WTC11 (cell line): ENCODE data around the gene SYNPO. TPM values are rescaled to one million over a fixed set of nuclear protein-coding genes. Genes with fewer than 3 reads are reported as not detected.

Experiments
- EMX1 ChIP-seq: fragments of 250-450 bp; sonication (Bioruptor Pico); IDR thresholded peaks from 2 replicates; pipeline ENCODE4 v1.8.0; 2021; ENCODE audit warnings: mild to moderate bottlenecking
- GRHL2 ChIP-seq: fragments of 250-450 bp; sonication (Bioruptor Pico); IDR thresholded peaks from 2 replicates; pipeline ENCODE4 v1.8.0; 2022; ENCODE audit warnings: mild to moderate bottlenecking, moderate library complexity; ENCODE audit not compliant: insufficient replicate concordance, severe bottlenecking
- JAZF1 ChIP-seq: fragments of 250-450 bp; sonication (Bioruptor Pico); IDR thresholded peaks from 2 replicates; pipeline ENCODE4 v1.9.0; 2021; ENCODE audit warnings: moderate library complexity, mild to moderate bottlenecking, inconsistent platforms
- MXD4 ChIP-seq: fragments of 250-450 bp; sonication (Bioruptor Pico); IDR thresholded peaks from 2 replicates; pipeline ENCODE4 v1.8.0; 2021; ENCODE audit warnings: mild to moderate bottlenecking, moderate library complexity, borderline replicate concordance
- RELA ChIP-seq: sonication (generic); formaldehyde crosslinking; IDR thresholded peaks from 2 replicates; pipeline ENCODE4 v1.8.1; 2022; ENCODE audit warnings: missing genetic modification reagents, mild to moderate bottlenecking, borderline replicate concordance
- RORB ChIP-seq: fragments of 250-450 bp; sonication (Bioruptor Pico); IDR thresholded peaks from 2 replicates; pipeline ENCODE4 v1.9.0; 2021; ENCODE audit warnings: mild to moderate bottlenecking
- TEAD1 ChIP-seq: sonication (generic); formaldehyde crosslinking; IDR thresholded peaks from 2 replicates; pipeline ENCODE4 v1.8.0; 2022; ENCODE audit warnings: mild to moderate bottlenecking, missing genetic modification reagents
- ZNF138 ChIP-seq: sonication (generic); formaldehyde crosslinking; conservative IDR thresholded peaks from 2 replicates; pipeline ENCODE4 v1.8.1; 2022; ENCODE audit warnings: mild to moderate bottlenecking, moderate library complexity, missing genetic modification reagents
- ZNF219 ChIP-seq: sonication (generic); formaldehyde crosslinking; IDR thresholded peaks from 2 replicates; pipeline ENCODE4 v1.8.0; 2023; ENCODE audit warnings: missing genetic modification reagents, mild to moderate bottlenecking, borderline replicate concordance
- ZNF232 ChIP-seq: sonication (generic); formaldehyde crosslinking; IDR thresholded peaks from 2 replicates; pipeline ENCODE4 v1.8.0; 2022; ENCODE audit warnings: mild to moderate bottlenecking, missing genetic modification reagents
- ZNF423 ChIP-seq: fragments of 250-450 bp; sonication (Bioruptor Pico); IDR thresholded peaks from 2 replicates; pipeline ENCODE4 v2.1.2; 2022; ENCODE audit warnings: mild to moderate bottlenecking, moderate library complexity
- total RNA-seq: library from RNA; stranded (reverse); gene quantifications from 3 replicates; pipeline ENCODE4 v1.2.3, GENCODE V29; 2021
- TF ChIP-seq, protein P1 (sequence below): sonication (generic); formaldehyde crosslinking; IDR thresholded peaks from 2 replicates; pipeline ENCODE4 v1.8.0; 2023; ENCODE audit warnings: mild to moderate bottlenecking, missing genetic modification reagents
- TF ChIP-seq, protein P2 (sequence below): sonication (generic); formaldehyde crosslinking; IDR thresholded peaks from 2 replicates; pipeline ENCODE4 v1.8.1; 2022; ENCODE audit warnings: low read depth, mild to moderate bottlenecking, moderate library complexity, missing genetic modification reagents, borderline replicate concordance
- TF ChIP-seq, protein P3 (sequence below): sonication (generic); formaldehyde crosslinking; IDR thresholded peaks from 2 replicates; pipeline ENCODE4 v1.8.1; 2023; ENCODE audit warnings: mild to moderate bottlenecking, missing genetic modification reagents, moderate library complexity
- TF ChIP-seq, protein P4 (sequence below): fragments of 250-450 bp; sonication (Bioruptor Pico); IDR thresholded peaks from 2 replicates; pipeline ENCODE4 v2.1.2; 2022; ENCODE audit warnings: mild to moderate bottlenecking, moderate library complexity
- TF ChIP-seq, protein P5 (sequence below): sonication (generic); formaldehyde crosslinking; IDR thresholded peaks from 2 replicates; pipeline ENCODE4 v1.8.1; 2023; ENCODE audit warnings: mild to moderate bottlenecking, missing genetic modification reagents, borderline replicate concordance
- TF ChIP-seq, protein P6 (sequence below): fragments of 250-450 bp; sonication (Bioruptor Pico); conservative IDR thresholded peaks from 2 replicates; pipeline ENCODE4 v1.9.0; 2021; ENCODE audit warnings: mild to moderate bottlenecking
- TF ChIP-seq, protein P7 (sequence below): sonication (generic); formaldehyde crosslinking; conservative IDR thresholded peaks from 2 replicates; pipeline ENCODE4 v1.8.1; 2023; ENCODE audit warnings: mild to moderate bottlenecking, low read depth, missing genetic modification reagents, moderate library complexity

SYNPO gene
- total RNA-seq, 1 experiment from 2014 or later, result 2.1 TPM

DNA sequence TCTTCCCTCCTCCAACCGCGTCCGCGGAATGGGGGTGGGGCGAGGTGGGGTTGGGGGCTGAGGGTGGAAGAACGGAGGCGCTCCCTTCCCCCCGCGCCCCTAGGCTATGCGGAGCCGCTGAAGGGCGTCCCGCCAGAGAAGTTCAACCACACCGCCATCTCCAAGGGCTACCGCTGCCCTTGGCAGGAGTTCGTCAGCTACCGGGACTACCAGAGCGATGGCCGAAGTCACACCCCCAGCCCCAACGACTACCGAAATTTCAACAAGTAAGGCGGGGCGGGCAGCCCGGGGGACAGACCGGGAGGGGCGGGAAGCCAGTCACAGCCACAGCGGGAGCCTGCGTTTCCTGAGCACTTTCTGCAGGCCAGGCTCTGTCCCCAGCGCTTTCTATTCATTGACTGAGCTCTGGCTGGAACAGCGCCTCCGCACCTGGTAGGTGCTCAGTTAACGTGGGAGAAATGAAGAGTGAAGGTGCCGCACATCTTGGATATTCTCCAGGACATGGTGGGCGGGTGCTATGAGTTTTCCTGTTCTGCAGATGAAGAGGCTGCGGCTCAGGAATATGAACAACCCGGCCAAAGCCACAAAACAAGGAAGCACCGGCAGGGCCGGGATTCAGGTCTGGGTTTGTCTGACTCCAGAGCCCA, 31.9 kb downstream of the SYNPO start (continued):
- TF ChIP-seq, protein P1, sequence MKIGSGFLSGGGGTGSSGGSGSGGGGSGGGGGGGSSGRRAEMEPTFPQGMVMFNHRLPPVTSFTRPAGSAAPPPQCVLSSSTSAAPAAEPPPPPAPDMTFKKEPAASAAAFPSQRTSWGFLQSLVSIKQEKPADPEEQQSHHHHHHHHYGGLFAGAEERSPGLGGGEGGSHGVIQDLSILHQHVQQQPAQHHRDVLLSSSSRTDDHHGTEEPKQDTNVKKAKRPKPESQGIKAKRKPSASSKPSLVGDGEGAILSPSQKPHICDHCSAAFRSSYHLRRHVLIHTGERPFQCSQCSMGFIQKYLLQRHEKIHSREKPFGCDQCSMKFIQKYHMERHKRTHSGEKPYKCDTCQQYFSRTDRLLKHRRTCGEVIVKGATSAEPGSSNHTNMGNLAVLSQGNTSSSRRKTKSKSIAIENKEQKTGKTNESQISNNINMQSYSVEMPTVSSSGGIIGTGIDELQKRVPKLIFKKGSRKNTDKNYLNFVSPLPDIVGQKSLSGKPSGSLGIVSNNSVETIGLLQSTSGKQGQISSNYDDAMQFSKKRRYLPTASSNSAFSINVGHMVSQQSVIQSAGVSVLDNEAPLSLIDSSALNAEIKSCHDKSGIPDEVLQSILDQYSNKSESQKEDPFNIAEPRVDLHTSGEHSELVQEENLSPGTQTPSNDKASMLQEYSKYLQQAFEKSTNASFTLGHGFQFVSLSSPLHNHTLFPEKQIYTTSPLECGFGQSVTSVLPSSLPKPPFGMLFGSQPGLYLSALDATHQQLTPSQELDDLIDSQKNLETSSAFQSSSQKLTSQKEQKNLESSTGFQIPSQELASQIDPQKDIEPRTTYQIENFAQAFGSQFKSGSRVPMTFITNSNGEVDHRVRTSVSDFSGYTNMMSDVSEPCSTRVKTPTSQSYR (CRISPR knock-in tag), result peak; percentile 20; the same call in 1 of the 2 replicates
- TF ChIP-seq, protein P2, sequence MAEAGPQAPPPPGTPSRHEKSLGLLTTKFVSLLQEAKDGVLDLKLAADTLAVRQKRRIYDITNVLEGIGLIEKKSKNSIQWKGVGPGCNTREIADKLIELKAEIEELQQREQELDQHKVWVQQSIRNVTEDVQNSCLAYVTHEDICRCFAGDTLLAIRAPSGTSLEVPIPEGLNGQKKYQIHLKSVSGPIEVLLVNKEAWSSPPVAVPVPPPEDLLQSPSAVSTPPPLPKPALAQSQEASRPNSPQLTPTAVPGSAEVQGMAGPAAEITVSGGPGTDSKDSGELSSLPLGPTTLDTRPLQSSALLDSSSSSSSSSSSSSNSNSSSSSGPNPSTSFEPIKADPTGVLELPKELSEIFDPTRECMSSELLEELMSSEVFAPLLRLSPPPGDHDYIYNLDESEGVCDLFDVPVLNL (CRISPR knock-in tag), result no peak
- TF ChIP-seq MXD4 (CRISPR knock-in tag) (no peak), ZNF423 (CRISPR knock-in tag) (no peak; the same call in 1 of the 2 replicates), EMX1 (0 out of 2 replicates have a peak, but pooled peaks have one; percentile 54), RORB (CRISPR knock-in tag) (no peak), ZNF219 (CRISPR knock-in tag) (no peak), RELA (CRISPR knock-in tag) (no peak), JAZF1 (no peak), ZNF232 (CRISPR knock-in tag) (no peak), TEAD1 (CRISPR knock-in tag) (no peak), GRHL2 (CRISPR knock-in tag) (no peak), ZNF138 (CRISPR knock-in tag) (no peak)
- TF ChIP-seq, protein P3, sequence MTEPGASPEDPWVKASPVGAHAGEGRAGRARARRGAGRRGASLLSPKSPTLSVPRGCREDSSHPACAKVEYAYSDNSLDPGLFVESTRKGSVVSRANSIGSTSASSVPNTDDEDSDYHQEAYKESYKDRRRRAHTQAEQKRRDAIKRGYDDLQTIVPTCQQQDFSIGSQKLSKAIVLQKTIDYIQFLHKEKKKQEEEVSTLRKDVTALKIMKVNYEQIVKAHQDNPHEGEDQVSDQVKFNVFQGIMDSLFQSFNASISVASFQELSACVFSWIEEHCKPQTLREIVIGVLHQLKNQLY (CRISPR knock-in tag), result no peak
- TF ChIP-seq, protein P4, sequence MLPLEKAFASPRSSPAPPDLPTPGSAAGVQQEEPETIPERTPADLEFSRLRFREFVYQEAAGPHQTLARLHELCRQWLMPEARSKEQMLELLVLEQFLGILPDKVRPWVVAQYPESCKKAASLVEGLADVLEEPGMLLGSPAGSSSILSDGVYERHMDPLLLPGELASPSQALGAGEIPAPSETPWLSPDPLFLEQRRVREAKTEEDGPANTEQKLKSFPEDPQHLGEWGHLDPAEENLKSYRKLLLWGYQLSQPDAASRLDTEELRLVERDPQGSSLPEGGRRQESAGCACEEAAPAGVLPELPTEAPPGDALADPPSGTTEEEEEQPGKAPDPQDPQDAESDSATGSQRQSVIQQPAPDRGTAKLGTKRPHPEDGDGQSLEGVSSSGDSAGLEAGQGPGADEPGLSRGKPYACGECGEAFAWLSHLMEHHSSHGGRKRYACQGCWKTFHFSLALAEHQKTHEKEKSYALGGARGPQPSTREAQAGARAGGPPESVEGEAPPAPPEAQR (CRISPR knock-in tag), result no peak
- TF ChIP-seq, protein P5, sequence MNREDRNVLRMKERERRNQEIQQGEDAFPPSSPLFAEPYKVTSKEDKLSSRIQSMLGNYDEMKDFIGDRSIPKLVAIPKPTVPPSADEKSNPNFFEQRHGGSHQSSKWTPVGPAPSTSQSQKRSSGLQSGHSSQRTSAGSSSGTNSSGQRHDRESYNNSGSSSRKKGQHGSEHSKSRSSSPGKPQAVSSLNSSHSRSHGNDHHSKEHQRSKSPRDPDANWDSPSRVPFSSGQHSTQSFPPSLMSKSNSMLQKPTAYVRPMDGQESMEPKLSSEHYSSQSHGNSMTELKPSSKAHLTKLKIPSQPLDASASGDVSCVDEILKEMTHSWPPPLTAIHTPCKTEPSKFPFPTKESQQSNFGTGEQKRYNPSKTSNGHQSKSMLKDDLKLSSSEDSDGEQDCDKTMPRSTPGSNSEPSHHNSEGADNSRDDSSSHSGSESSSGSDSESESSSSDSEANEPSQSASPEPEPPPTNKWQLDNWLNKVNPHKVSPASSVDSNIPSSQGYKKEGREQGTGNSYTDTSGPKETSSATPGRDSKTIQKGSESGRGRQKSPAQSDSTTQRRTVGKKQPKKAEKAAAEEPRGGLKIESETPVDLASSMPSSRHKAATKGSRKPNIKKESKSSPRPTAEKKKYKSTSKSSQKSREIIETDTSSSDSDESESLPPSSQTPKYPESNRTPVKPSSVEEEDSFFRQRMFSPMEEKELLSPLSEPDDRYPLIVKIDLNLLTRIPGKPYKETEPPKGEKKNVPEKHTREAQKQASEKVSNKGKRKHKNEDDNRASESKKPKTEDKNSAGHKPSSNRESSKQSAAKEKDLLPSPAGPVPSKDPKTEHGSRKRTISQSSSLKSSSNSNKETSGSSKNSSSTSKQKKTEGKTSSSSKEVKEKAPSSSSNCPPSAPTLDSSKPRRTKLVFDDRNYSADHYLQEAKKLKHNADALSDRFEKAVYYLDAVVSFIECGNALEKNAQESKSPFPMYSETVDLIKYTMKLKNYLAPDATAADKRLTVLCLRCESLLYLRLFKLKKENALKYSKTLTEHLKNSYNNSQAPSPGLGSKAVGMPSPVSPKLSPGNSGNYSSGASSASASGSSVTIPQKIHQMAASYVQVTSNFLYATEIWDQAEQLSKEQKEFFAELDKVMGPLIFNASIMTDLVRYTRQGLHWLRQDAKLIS (CRISPR knock-in tag), result peak; percentile 55; the same call in 1 of the 2 replicates
- TF ChIP-seq, protein P6, sequence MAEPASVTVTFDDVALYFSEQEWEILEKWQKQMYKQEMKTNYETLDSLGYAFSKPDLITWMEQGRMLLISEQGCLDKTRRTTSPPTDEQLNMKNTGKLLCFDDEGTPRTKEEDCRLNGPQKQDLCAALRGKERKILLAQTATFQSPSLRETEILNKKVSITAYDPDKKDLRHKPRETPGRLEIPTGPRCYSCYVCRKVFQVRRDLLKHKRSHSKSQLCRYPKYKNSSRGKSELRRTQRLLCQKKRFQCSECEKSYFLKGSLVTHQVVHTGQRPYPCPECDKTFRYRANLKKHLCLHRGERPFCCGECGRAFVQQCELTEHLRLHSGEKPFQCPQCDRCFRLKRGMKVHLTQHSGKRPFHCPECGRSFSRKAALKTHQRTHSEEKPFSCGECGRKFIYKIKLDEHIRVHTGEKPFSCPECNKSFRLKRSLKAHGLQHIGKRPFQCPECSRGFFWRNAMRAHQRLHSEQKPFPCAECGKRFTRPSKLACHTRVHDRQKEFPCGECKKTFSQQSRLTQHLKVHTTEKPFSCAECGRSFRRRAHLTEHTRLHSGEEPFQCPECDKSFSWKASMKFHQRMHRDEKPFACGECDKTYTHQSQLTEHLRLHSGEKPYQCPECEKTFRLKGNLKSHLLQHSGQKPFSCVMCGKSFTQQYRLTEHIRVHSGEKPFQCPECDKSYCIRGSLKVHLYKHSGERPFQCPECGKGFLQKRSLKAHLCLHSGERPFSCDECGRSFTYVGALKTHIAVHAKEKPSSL (CRISPR knock-in tag), result no peak
- TF ChIP-seq, protein P7, sequence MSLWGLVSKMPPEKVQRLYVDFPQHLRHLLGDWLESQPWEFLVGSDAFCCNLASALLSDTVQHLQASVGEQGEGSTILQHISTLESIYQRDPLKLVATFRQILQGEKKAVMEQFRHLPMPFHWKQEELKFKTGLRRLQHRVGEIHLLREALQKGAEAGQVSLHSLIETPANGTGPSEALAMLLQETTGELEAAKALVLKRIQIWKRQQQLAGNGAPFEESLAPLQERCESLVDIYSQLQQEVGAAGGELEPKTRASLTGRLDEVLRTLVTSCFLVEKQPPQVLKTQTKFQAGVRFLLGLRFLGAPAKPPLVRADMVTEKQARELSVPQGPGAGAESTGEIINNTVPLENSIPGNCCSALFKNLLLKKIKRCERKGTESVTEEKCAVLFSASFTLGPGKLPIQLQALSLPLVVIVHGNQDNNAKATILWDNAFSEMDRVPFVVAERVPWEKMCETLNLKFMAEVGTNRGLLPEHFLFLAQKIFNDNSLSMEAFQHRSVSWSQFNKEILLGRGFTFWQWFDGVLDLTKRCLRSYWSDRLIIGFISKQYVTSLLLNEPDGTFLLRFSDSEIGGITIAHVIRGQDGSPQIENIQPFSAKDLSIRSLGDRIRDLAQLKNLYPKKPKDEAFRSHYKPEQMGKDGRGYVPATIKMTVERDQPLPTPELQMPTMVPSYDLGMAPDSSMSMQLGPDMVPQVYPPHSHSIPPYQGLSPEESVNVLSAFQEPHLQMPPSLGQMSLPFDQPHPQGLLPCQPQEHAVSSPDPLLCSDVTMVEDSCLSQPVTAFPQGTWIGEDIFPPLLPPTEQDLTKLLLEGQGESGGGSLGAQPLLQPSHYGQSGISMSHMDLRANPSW, result no peak
